NCI-H128 (cell line): ENCODE measurements around the gene HBS1L.

Experiments used
- DNase-seq: peaks from one replicate; lab custom pipeline; 2025; ENCODE audit not compliant: unreplicated experiment; lab: John Stamatoyannopoulos, UW

HBS1L gene

GRCh38 chr6:134951494-134952263 lies 102.9 kb downstream of the HBS1L start:
- no peak for DNase-seq

DNA sequence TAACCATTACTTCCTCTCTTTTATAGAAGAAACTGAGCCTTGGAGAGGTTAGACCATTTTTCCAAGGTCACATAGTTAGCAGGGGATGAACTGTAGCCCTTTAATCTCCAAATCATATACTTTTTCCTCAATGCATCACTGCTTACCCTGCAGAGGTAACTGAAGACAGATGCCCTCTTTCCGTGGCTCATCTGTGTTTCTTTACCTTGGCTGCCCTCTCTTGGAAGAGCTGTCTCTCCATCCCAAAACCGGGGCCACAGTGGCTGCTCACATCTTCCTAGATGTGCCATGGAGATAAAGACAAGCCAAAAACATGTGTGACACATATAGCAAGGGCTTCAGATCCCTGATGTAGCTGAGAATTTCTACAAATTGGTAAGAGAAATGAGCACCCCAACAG lies 104.1 kb downstream of the HBS1L start:
- DNase-seq: no peak

DNA sequence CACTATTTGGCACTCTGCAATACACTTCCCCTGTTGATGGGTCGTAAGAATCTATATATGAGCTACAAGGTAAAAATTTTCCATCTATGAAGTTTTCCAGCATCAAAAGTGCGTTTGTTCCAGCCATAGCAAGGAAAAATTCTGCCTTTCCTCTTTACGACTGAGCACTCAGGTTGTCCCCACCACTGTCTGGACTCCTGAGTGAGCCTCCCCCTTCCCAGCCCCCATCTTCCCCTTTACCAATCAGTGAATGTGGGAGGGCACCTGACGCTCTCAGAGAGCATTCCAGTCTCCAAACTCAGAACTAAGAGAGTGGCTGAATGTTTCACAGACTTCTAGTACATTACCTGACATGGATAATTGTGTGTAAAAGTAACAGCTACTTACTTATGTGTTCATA lies 104.7 kb downstream of the HBS1L start, which contains the start of gene ALDH8A1:
ALDH8A1 (minus strand) TSS at position 175 of the 400 bp plus-strand sequence; CDS start at position 127, 48 bp downstream.
- no peak for DNase-seq

DNA sequence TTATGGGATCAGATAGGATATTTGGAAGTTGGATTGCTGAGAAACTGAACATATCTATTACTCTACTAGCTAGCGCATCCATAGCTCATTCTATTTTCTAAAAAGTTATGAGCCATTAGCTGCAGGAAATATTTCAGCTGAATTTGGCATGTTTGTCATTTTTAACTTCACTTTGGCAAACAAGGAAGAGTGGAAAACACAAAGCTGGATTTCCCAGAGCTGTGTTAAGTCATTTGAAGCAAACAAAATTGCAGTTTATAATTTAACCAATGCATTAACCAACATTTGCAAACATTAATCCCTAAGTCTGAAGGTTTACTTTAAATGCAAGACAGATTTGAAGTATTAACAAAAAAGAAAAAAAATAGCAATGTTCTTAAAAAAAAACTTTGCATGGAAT lies 105.9 kb downstream of the HBS1L start:
- no peak for DNase-seq

- DNase-seq: no peak
These were observed 106.5 kb downstream of the HBS1L start for GRCh38 chr6:134948142-134948541.

DNA sequence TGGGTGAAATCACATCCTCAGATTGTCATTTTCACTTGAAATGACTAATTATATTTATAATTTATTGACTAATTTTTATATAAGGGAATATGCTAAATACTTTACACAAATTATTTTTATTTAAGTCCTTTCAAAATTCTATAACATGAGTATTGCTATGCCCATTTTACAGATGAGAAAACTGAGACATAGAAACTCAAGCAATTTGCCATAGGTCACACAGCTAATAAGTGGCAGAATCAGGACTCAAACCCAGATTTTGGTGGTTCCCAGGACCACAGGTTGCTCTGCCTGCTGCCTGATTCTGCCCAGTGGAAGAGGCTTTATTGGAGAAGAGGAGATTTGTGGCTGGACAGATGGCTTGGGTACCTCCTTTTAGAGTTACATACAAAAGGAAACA lies 109.6 kb downstream of the HBS1L start:
- no peak for DNase-seq

DNA sequence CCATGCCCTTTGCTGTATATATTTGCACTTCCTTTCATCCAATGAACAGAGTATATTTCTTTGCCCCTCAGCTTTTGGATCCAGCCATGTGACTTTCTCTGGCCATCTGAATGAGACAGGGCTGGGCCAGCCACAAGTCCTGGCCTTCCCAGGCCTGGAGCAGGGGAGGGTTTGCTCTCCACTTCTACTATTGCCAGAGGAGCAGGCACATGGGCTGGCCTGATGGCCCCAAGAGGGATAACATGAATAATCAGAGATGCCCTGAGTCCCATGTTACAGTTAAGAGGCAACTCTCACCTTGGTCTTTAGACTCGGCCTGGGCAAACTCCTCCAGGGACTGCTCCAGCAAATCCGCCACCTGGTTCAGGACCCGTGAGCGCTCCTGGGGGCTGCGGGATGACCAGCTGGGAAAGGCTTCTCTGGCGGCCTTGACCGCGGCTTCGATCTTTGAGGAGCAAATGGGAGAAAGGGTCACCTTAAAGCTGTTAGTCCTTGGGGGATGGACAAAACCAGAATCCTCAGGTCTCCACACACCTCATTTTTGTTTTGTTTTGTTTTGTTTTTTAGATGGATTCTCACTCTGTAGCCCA lies 111.0 kb downstream of the HBS1L start:
- DNase-seq: no peak

GRCh38 chr6:134938896-134939295 lies 115.7 kb downstream of the HBS1L start:
- no peak for DNase-seq

DNA sequence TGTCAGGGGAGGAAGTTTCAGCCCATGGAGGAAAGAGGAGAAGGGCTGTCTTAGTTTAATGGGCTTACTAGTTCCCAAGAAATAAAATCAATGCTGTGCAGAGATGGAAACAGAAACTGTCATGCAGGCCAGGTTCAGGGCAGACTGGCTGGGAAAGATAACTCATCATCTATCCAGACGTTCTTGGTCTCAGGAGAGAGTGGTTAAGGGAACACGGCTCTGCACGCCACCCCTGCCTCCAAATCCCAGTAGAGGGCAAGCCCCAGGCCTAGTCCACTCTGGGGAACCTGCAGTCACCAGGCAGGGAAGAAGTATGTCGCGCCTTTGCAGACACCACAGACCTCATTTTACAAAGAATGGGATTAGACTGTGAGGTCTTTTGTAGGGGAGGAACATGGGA lies 117.2 kb downstream of the HBS1L start:
- no peak for DNase-seq

GRCh38 chr6:134936931-134937330 lies 117.7 kb downstream of the HBS1L start:
- no peak for DNase-seq

GRCh38 chr6:134936476-134936875 lies 118.1 kb downstream of the HBS1L start:
- no peak for DNase-seq

DNA sequence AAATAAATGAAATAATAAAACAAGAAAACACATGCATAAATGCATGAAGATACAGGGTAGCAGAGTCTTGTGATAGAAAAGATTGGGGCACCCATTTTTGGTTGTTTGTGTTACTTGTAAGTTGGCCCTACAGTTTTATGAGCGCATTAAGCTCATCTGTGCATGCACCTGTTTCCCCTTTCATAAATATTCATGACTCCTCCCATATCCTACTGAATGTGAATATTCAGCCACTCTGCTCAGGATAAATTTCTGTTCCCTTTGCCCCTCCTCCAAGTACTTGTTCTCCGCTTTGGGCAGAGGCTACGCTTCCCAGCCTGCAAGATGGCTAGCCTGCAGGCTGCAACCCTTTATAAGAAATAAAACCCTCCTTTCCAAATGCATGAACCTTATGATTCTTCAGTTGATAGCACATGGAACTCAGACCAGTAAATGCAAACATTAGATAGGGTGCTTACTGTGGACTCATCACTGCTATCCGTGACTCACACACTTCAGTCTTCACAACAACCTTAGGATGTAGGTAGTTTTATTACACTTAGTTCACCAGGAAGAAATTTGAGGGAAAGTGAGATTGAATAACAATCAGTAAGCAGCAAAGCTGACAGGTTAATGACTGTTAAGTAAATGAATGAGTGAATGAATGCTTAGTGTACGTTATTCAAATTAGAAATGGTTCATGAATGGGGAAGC lies 119.7 kb downstream of the HBS1L start:
- no peak for DNase-seq

- no peak for DNase-seq
These were observed 121.8 kb downstream of the HBS1L start for GRCh38 chr6:134932535-134933470.

DNA sequence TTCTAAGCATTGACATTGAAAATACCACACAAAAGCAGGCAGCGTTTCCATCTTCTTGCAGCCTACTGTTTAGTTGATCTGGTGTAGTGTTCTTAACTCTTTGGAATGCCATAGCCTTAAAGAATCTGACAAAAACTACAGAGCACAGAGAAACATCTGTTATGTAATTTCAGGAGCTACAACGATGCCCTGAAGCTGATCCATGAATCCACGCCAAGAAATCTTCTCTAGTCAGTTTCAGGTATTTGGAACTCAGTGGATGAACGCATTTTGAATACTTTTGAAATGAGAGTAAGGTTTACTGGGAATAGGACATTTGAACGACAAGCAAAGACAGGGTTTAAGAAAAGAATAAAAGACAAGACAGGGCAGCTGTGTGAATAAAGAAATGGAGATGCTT lies 122.5 kb downstream of the HBS1L start:
- no peak for DNase-seq

DNA sequence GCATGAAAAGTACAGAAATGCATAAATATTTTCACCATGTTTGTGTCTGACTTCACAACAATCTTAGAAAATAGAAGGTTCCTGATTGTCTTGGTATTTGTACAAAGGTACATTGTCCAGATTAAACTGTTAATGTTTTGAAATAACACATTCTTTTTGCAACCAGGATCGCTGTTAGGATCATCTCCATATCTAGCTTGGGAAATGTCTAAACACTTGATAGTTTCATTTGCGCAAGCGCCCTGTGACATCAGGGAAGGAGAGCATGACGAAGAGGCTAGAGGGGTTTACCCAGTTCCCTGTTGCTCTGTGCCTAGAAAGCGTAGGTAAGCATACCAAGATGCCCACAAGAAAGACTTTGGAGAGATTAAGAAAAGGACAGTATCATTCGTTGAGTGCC lies 124.2 kb downstream of the HBS1L start:
- no peak for DNase-seq

DNA sequence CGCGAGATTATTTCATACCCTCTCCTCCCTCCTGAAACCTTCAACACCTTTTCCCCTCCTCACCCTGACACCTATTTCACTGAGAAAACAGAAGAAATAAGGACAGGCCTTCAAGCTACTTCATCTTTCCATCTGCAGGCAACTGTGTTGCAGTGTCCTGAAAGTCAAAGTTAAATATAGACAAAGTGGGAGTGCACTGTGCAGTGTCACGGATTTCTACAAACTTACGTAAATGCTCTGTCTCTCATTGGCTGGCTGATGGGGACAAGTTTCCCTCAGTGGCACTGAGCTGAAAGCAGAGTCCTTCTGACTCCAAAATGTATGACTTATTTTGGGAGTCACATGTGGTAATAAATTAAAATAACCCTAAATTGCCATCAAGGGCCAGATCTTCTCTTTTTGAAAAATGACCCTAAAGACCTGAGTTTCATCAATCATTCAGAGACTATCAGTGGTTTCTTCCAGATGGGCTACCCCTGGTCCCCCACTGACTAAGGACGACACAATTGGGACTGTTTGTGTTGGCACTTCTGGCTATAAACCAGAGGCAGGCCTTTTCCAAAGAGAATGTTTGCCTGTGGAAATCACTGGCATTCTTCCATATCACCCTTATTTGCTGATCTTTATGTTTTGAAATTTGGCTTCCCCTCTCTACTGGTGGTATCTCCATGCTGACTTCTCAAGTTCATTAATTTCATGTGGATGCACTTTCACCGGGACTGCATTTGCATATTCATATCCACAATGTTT lies 126.3 kb downstream of the HBS1L start:
- no peak for DNase-seq

DNA sequence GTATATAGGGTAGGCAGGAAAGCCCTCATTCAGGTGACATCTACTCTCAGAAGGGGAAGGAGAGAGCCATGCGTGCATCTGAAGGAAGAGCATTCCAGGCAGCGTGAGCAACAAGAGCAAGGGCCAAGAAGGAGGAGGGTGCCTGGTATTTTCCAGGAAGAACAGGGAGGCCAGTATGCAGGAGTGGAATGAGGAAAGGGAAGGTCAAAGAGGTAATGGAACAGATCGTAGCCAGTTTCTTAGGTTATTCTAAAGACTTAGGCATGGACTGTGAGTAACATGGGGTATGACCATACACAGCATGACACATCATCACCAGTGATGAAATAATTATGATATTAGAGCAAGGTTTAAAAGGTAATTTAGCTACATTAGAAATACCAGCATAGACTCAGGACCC lies 128.8 kb downstream of the HBS1L start:
- DNase-seq: no peak

DNA sequence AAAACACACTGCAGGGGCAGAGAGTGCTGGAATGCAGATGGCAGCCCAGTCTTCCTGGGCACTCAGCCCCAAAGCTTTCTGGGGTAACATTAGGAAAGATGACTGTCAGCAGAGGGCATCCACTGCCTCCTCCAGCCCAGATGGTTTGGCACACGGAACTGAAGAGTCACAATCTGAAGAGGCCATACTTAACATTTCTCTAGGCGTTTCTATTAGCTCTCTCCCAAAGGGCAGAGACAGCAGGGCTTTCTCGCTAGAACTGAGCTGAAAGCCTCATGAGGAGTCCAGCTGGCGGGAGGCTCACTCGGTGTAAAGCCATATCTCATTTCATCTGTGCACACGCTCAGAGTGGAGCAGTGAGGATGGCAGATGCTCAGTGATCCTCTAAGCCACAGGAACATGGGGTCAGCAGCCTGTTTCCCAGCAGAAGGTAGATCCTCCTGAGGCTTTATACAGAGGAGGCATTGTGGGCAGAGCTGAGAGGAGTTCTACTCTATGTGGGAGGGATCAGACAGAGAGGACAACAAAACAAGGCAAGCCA lies 132.8 kb downstream of the HBS1L start:
- DNase-seq: no peak

DNA sequence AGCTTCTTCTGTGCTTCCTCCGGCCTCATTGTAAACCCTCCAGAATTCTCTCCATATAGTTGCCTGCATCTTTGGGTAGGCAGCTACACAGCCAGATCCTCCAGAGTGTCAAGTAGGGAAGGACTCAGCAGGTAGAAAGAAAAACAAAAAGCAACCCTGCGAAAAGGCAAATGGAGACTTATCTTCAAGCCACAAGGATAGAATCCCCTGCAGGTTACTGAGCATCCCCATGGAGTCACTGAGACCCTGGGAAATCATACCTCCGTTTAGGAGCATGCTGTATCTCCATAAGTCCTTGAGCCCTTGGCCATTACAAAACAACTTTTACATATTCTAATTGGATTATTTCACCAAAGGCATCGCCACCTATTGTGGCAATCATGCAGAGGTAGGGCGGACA lies 133.3 kb downstream of the HBS1L start:
- DNase-seq: no peak

- no peak for DNase-seq
These were observed 134.2 kb downstream of the HBS1L start for GRCh38 chr6:134920422-134920821.
